D341Med (cell line): ENCODE data around the gene ZNF182.
"Not testable (repeated sequence)": the region's sequence is repeated elsewhere in the genome, so short reads cannot be mapped to it uniquely, and the experiment has no call there.

Source experiments
- DNase-seq: peaks from one replicate; pipeline ENCODE4 v3.0.0; 2012; ENCODE audit warnings: low spot score

ZNF182 gene

GRCh38 chrX:48003758-48004457 lies at the start of gene ZNF182:
Gene ZNF182, minus strand, starts transcription at chrX:48003989. Its CDS starts 1,380 bp downstream, at chrX:48002609.
- DNase-seq, result peak; percentile 96

- DNase-seq, result no peak
Measured at GRCh38 chrX:48046846-48047245, 43.1 kb upstream of the ZNF182 start.

GRCh38 chrX:48045410-48046311 lies 41.9 kb upstream of the ZNF182 start:
- peak; percentile 43 for DNase-seq

- no peak for DNase-seq
Measured at GRCh38 chrX:48043056-48043455, 39.3 kb upstream of the ZNF182 start.

- no peak for DNase-seq
Measured at GRCh38 chrX:48035891-48036290, 32.1 kb upstream of the ZNF182 start.

GRCh38 chrX:48030641-48031173 lies 26.9 kb upstream of the ZNF182 start:
- DNase-seq, result not testable (repeated sequence)

- DNase-seq, result no peak
Measured at GRCh38 chrX:48030237-48030636, 26.4 kb upstream of the ZNF182 start.

- DNase-seq, result no peak
Measured at GRCh38 chrX:48028091-48028490, 24.3 kb upstream of the ZNF182 start.

- DNase-seq, result peak; percentile 37
Measured at GRCh38 chrX:48027545-48027944, 23.8 kb upstream of the ZNF182 start.

GRCh38 chrX:48025561-48025960 lies 21.8 kb upstream of the ZNF182 start:
- peak; percentile 41 for DNase-seq

- DNase-seq, result no peak
Measured at GRCh38 chrX:48022738-48023137, 18.9 kb upstream of the ZNF182 start.

- no peak for DNase-seq
Measured at GRCh38 chrX:48022100-48022499, 18.3 kb upstream of the ZNF182 start.

GRCh38 chrX:48021026-48021900 lies 17.5 kb upstream of the ZNF182 start:
- DNase-seq, result peak; percentile 72

- not testable (repeated sequence) for DNase-seq
Measured at GRCh38 chrX:48020472-48020871, 16.7 kb upstream of the ZNF182 start.

GRCh38 chrX:48019892-48020291 lies 16.1 kb upstream of the ZNF182 start:
- DNase-seq, result not testable (repeated sequence)

GRCh38 chrX:48016583-48017310 lies 13.0 kb upstream of the ZNF182 start:
- DNase-seq, result not testable (repeated sequence)

GRCh38 chrX:48009445-48009960 lies 5.7 kb upstream of the ZNF182 start:
- not testable (repeated sequence) for DNase-seq

- not testable (repeated sequence) for DNase-seq
Measured at GRCh38 chrX:48006688-48007087, 2.9 kb upstream of the ZNF182 start, which contains the start of gene SPACA5. Gene SPACA5, plus strand, starts transcription at chrX:48006988. Its CDS starts 815 bp downstream, at chrX:48007803.

- DNase-seq, result peak; percentile 27
Measured at GRCh38 chrX:48003367-48003757, 427 bp downstream of the ZNF182 start.

GRCh38 chrX:48002929-48003328 lies 860 bp downstream of the ZNF182 start:
- DNase-seq, result no peak

- no peak for DNase-seq
Measured at GRCh38 chrX:48002319-48002718, 1.5 kb downstream of the ZNF182 start.
